ENCODE data around the gene KCNJ6. TPM values are rescaled to one million over a fixed set of nuclear protein-coding genes. Genes with fewer than 3 reads are reported as not detected.
A peak's percentile ranks its signal among the peaks of the same experiment; 100 is the strongest.

The KCNJ6 gene
- total and polyA plus RNA-seq, 2 of the 8 experiments (the other 6 are each of a cell fraction or from before 2014, with no cell fraction given), result 0.51 to 1.2 TPM

- no peak overlapping the region for H2BK12ac ChIP-seq (ENCODE audit: low read depth, low read length)
- H4K91ac ChIP-seq (replicated peaks; ENCODE audit: insufficient read length, low read length), result no peak overlapping the region
- no peak overlapping the region for H3K27ac ChIP-seq (ENCODE audit: low read depth, low read length)
- no peak overlapping the region for H3K4me2 ChIP-seq (ENCODE audit: insufficient read depth in 1 of 2, low read depth in 2 of 2, low read length in 2 of 2)
- 90% methylated on average over 7 of the region's 7 CpGs; no CpG with 5 or more reads in 1 of the 2 experiments for WGBS, 2 experiments (ENCODE audit: extremely low coverage in 1 of 2, insufficient coverage in 1 of 2, insufficient read length in 1 of 2, insufficient replicate concordance in 2 of 2, low coverage in 1 of 2, low lambda C conversion rate in 2 of 2, missing lambda C conversion rate in 1 of 2)
- POLR2A ChIA-PET (ENCODE audit: partially characterized antibody), result interaction anchor here (1.5 kb wide), 1 partner anchor 13 kb away, joined by 4 read pairs; no protein-coding TSS in a partner anchor
- H2BK5ac ChIP-seq (ENCODE audit: low read depth, low read length), result no peak overlapping the region
- no peak overlapping the region for H3K9ac ChIP-seq (replicated peaks in 1 of 4; ENCODE audit: extremely low read depth in 1 of 4, low read depth in 3 of 4, low read length in 3 of 4)
- no peak for DNase-seq (ENCODE audit: low read depth in 1 of 2, low spot score in 2 of 2)
- H3K4me3 ChIP-seq (ENCODE audit: extremely low read depth in 1 of 4, insufficient read depth in 2 of 4, low read depth in 3 of 4, low read length in 4 of 4), result no peak overlapping the region
- H3K56ac ChIP-seq (replicated peaks; ENCODE audit: insufficient read length, low read depth, low read length), result no peak overlapping the region
- H2BK15ac ChIP-seq (ENCODE audit: low read length), result no peak overlapping the region; the same call in 1 of the 2 replicates
- H2AFZ ChIP-seq (ENCODE audit: low read length), result peak overlapping the region; percentile 13; the same call in 1 of the 2 replicates
- no peaks in the 10 kb centered on the region for H3K9me3 ChIP-seq (ENCODE audit: insufficient read depth in 2 of 2, low read depth in 1 of 2, low read length in 1 of 2)
- FAIRE-seq, result no peak
- no peak overlapping the region for H3K14ac ChIP-seq (ENCODE audit: insufficient read length)
- no peak overlapping the region for H2BK120ac ChIP-seq (replicated peaks; ENCODE audit: low read depth, low read length)
- H4K8ac ChIP-seq (ENCODE audit: extremely low read depth, insufficient read depth, low read length), result no peak overlapping the region
- CTCF ChIA-PET (ENCODE audit: partially characterized antibody), result interaction anchor here (0.9 to 1.2 kb wide), 5 partner anchors 9 to 376 kb away, joined by 3 to 4 read pairs (median 3); no protein-coding TSS in a partner anchor
- no peaks in the 10 kb centered on the region for H3K23me2 ChIP-seq (ENCODE audit: low read depth, low read length)
- H3K79me1 ChIP-seq (ENCODE audit: low read depth, low read length), result no peaks in the 10 kb centered on the region
- H2AK5ac ChIP-seq (ENCODE audit: low read depth, low read length), result no peak overlapping the region
- H3K27me3 ChIP-seq (replicated peaks in 1 of 4; ENCODE audit: control insufficient read depth in 3 of 4, extremely low read depth in 1 of 4, insufficient read depth in 3 of 4, low read length in 3 of 4), result no peaks in the 10 kb centered on the region
- no peak for TF ChIP-seq POU5F1 (IDR thresholded peaks at IDR 0.05; ENCODE audit: low read depth, low read length)
- 0 out of 4 replicates have a peak, but pooled peaks of 1 of the 2 experiments have one; percentile 5 for TF ChIP-seq RAD21 (IDR thresholded peaks at IDR 0.05 in 1 of 2, conservative IDR thresholded peaks at IDR 0.05 in 1 of 2; ENCODE audit: low read depth in 2 of 2, low read length in 2 of 2)
- H3K36me3 ChIP-seq (ENCODE audit: control insufficient read depth in 2 of 4, insufficient read depth in 4 of 4, low read length in 3 of 4), result no peaks in the 10 kb centered on the region
- peaks cover 0 to 1% of the 10 kb centered on the region in 2 experiments for H4K20me1 ChIP-seq (replicated peaks in 1 of 2; ENCODE audit: control insufficient read depth in 1 of 2, insufficient read depth in 2 of 2, low read length in 2 of 2)
- H3K18ac ChIP-seq (ENCODE audit: extremely low read depth, low read length), result no peak overlapping the region
- no peak overlapping the region for H3K23ac ChIP-seq (ENCODE audit: insufficient read length)
- no peaks in the 10 kb centered on the region; a peak in 1 of 4 replicates for H3K79me2 ChIP-seq (ENCODE audit: control insufficient read depth in 1 of 2, insufficient read depth in 2 of 2, low read length in 2 of 2)
- no peak overlapping the region for H2BK20ac ChIP-seq (ENCODE audit: low read length)
- H3K4ac ChIP-seq (replicated peaks; ENCODE audit: insufficient read length, low read depth, low read length), result no peak overlapping the region
- no peak overlapping the region for H4K5ac ChIP-seq (ENCODE audit: insufficient read length, low read depth, low read length)
- H3K4me1 ChIP-seq (replicated peaks in 1 of 4; ENCODE audit: control insufficient read depth in 3 of 4, insufficient read depth in 4 of 4, low read length in 3 of 4), result no peaks in the 10 kb centered on the region
Measured at GRCh38 chr21:37619464-37619974, 296.7 kb downstream of the KCNJ6 start.
